NCI-H1436 treated with DMSO at 0.1 percent for 48 hours (cell line): ENCODE results near the gene ANKLE1.

ENCODE experiments used
- DNase-seq: peaks from one replicate; lab custom pipeline; 2025; lab: John Stamatoyannopoulos, UW

Gene ANKLE1

DNA sequence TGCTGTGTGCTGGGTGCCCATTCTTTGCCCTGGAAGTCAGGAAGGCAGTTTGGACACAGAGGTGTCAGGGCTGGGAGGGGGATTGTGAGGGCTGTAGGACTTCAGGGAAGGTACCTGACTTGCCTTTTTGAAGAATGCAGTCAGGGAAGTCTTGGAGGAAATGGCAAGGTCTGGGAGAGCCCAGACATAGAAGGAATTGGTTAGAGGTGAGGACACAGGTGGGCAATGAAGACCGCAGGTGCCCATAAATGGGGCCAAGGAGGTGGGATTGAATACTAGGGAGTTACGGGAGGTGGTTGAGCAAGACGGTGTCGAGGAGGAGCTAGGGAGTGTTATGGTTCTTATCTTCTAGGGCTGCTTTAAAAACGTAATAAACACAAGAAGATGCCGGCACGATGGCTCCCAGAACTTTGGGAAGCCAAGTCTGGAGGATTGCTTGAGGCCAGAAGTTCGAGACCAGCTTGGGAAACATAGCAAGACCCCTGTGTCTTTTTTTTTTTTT lies 26.2 kb downstream of the ANKLE1 start:
- no peak for DNase-seq

DNA sequence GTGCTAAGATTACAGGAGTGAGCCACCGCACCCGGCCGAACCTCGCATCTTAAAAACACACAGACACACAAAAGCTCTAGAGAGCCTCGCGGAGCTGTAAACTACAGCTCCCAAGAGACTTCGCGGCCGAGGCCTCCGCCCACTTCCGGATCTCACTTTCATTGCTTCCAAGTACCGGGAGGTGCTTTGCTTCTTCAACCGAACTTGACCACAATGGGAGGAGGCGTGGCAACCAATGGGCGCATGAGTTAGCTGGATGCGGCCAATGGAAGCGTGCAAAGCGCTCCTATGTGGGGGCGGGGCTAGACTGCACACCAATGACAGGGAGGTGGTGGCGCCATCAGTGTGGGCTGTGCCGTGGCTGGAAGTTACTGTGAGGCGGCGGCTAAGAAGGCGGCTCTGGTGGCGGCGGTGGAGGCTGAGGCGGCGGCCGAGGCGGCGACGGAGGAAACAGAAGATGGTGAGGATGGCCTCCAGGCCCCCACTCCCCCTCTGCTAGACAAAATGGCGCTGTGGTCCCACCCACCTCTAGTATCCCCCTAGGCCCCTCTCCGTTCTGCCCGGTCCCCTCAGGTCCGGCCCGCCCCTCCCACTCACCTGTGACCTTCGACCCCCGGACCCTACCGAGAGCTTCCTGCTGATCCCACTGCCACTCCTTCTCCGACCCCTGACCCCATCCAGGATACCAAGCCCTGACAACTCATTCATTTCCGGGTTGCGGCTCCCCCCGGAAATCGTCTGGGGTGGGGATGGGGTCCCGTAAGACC lies 27.7 kb downstream of the ANKLE1 start, which contains the start of gene DDA1:
Gene DDA1 (plus strand): TSS at position 366 of the 767 bp plus-strand sequence. CDS start 92 bp downstream, at position 458.
- DNase-seq, result peak; percentile 98

DNA sequence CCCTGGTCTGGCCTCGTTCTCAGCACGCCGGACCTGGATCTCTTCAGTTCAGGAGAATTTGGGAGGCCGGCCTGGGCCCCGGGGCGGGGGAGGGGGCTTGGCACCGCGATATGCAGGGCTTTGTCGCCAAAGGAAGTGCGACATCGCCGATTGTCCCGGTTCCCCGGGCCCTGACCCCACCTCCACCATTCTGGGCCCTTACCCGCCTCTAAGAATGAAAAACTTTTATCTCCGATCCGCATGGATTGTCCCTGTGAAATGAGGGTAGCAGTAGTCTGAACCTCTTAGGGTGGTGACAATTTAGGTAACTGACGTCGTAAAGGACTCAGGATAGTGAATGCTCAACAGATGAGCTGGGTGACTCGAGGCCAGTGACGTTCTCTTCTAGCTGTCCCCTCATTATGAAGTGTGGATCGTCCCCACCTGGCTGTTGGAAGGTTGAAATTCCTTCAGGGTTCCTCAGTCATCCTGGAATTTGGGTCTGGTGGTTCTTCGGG lies 28.3 kb downstream of the ANKLE1 start:
- no peak for DNase-seq

DNA sequence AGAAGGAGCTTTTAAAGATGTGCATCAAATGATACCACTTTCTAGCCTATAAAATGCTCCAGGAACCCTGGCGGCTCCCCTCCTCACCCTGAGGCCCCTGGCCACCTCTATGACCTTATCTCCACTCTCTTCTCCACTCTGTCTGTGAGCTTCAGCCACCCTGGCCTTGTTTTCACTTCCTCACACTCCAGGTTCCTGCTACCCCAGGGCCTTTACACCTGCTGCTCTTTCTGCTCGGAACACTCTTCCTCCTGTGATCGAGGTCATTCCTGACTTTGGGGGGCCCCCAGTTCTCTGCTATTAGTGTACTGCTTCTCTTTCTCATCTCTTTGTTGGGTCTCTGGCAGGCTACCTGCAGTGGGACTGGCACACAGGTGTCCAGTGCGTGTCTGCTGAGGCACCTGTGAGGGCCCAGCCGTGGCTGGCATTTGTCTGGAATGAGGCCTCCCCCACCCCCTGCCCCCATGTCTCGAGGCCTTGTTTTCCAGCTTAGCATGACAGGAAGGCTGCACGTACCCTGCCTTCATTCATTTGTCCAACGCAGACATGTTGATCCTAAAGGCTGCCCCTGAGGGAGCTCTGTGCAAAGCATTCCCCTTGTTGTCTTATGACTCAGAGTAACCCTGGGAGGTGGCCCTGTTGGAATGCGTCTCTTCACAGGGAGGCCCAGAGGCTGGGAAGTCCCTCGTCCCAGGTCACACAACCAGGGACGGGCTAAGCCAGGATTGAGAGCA lies 29.9 kb downstream of the ANKLE1 start:
- DNase-seq, result no peak

DNA sequence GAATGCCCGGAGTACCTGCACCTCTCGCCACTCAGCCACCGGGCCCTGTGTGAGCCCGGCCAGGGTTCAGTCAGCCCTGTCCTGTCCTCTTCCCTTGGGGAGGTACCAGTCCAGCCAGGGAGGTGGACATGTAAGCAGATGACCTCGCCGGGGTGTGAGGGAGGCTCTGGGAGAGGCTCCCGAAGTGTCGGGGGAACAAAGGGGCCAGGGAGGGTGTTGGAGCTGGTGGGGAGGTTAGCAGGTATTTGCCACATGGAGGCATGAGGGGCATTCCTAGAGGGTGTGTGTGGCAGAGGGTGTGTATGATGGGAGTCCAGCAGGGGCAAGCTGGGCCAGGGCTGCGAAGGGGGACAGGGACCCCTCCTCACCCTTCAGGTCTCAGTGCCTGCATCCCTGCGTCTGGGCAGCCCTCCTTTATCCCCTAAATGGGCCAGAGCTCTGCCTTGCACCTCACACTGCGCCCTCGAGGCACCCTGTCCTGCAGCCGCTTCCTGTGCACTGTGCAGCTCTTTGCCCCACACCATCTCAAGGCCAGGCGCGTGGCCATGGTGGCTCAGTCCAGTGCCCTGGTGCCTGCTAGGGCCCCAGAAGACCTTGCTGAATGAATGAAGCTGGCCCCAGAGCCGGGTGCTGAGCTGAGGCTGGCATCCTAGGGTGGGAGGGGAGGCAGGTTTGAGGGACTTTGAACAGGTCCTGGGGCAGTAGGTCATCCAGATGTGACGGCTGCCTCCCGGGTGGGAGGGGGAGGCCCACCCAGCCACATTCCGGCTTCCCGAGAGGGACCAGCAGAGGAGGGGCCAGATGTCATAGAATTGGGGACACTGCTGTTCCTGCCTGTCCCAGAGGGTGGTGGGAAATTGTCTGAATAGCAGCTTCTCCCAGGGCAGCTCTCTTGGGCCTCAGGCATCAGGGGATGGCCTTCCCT lies 30.8 kb downstream of the ANKLE1 start:
- no peak for DNase-seq

DNA sequence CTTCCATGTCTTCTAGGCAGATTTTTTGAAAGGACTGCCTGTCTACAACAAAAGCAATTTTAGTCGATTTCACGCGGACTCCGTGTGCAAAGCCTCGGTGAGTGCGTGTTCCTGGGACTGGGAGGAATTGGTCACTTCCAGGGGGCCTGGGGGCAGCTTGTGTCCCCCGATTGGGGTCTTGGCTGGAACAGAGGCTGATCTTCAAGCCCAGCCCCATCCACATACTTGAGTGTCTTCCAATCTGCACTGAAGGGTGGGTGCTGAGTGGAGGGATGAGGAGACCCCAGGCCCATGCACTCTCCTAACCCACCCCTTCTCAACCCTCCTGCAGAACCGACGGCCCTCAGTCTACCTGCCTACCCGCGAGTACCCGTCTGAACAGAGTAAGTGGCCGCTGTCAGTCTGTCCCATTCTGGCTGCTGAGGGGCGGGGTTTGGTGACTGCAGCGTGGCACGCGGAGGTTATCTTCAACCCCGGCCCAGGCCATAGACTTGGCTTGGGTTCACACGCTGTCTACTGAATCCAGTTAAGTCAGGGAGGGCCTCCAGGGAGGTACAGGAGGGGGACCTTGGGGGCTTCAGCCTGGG lies 32.4 kb downstream of the ANKLE1 start:
- DNase-seq, result no peak

DNA sequence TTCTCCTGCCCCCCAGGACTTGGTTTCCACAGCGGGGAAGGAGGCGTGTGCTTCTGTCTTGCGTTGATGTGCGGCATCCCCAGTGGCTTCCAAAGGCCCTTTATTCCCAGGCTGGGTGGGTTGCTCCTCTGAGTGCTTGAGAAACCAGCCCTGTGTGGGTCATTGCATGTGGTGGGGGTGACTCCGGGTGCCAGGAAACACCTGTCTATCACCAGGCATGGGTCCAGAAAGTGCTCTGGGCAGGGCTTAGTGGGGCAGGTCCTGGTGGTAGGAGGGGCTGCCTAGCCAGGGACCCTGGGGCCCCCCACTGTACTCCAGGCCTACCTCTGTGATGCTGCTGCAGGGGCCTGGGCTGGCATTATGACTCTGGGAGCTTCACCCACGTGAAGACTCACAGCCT lies 37.3 kb downstream of the ANKLE1 start:
- no peak for DNase-seq

DNA sequence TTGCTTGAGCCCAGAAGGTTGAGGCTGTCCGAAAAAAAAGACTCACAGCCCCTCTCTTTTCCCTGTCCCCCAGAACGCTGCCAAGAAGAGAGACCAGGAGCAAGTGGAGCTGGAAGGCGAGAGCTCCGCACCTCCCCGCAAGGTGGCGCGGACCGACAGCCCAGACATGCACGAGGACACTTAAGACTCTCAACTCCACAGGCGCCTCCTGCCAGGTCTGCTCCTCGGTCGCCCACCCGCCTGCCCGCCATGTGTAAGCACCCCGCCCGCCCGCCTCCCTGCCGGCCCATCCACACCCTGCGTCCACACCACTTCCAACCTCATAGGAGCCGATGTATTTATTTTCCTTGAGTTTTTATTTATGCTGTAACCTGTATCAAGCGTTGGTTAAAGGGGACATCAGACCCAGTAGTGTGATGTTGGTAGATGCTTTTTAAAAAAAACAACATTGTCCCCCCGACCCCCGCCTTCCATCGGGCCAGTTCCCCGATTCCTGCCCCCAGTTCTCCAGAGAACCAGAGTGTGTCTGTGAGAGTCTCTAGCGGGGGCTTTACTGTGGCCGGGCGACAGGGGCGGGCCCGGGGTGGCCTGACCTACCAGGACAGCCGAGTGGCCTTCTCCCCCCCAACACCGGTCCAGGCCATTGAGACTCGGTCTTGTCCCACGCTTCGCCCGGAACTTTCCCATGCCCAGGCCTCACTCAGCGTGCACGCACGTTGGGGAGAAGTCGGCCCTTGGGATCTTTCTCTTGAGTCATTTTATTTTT lies 38.0 kb downstream of the ANKLE1 start:
- DNase-seq, result no peak

DNA sequence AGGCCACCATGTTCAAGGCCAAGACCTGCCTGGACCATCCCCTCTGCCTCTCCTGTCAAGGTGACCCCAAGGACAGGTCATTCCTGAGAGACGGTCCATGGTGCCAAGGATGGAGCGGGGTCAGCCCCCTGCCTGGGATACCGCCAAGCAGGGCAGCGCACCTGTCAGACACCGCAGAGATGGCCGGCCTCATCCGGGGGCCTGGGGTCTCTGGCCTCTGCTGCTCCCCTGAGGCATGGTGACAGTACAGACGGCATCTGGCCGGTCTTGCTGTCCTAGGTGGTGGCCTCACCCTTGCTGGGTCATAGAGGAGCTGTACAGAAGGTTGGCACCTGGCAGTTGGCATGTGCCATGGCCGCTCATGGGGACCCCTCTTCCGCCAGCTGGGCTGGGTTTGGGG lies 38.7 kb downstream of the ANKLE1 start:
- no peak for DNase-seq

DNA sequence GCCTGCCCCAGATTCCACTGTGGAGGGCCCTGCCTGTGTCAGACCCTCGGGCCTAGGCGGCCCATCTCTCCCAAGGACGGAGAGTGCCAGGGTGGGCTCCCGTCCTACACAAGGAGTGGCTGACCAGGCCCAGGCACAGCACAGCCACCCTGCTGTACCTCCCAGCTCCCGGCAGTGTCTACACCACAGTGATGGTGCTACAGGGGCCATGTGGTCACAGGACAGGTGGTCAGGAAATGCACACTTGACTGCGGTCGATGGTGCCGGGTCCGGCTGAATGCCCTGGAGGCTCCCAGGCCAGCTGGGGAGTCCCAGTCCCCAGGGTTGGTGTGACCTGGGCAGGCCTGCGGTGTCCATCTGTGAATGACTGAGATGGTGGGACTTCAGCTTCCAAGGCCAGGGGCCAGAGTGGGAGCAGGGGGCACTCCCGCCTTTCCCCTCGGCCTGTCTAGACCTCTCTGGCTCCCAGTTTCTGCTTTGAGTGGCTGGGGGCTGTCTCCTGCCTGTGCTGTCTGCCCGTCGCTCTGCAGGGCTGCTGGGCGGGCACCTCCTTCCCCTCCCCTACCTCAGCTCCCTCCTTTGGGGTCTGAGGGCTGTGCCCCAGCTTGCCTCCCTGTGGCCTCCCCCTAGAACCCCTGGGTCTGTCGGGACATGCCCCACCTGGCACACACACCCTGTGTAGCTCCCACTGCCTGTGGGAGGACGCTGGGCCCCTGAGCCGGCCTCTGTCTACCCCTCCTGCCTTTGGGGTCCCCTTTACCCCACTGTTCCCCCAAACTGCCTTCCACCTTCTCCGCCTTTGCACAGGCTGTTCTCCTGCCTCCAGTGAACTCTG lies 40.2 kb downstream of the ANKLE1 start:
- no peak for DNase-seq

DNA sequence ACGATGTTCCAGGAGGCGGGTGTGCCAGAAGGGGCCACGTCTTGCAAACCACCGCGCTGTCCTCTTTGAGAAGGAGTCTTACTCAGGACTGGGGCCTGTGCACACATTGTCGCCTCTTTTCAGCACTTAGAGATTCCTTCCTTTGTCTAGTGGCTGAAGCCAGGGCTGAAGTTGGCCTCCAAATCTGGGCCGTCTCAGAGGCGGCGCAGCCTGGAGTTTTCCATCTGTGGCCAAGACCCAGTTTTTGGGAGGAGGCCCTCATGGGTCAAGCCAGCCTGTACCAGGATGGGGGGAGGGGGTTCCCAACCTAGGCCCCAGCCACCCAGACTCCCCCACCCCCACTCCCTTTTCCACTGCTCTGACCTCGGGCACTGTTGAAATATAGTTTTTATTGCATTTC lies 41.2 kb downstream of the ANKLE1 start:
- no peak for DNase-seq

DNA sequence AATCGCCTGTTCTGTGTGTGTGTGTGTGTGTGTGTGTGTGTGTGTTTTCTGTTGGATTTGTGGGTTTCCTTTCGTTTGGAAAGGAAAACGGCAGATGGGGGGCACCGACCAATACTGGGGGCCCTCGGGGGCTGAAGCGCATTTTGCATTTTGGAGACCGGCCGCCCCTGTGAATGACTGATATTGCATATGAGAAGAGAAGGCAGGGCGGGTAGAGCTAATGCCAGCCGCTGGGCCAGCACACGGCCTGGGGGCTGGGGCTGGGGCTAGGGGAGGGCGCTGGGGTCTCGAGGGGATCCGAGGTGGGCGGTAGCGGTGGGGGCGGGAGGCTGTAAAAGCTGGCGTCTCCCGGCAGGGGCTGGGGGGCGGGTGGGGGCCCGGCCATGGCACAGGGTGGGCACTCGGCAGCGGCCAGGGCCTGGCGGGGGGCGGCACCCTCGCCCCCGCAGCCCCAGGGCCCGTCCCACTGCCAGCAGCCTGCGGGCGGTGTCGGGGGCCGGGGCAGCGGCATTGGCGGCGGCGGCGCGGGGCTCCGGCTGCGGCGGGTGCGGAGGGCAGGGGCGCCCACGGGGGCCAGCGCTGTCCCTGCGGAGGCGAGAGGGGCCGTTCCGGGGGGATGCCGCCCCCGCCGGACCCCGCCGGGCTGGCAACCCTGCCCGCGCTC lies 41.7 kb downstream of the ANKLE1 start:
- no peak for DNase-seq

DNA sequence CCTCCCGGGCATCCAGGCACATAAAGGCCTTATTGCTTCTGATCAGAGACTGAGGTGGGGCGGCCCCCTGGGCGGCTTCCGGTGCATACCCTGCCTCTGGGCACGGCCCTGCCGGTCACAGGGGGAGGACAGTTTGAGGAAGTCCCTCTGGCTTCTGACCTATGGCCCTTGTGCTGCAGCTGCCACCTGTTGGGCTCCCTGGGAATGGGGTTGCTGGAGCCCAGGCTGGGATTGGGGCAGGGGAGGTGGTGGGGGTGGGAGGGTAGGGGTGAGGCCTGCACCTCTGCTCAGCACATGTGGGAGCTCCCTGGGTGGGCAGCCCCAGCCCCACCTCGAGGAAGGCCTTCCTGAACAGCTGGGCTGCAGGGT lies 42.2 kb downstream of the ANKLE1 start:
- no peak for DNase-seq

DNA sequence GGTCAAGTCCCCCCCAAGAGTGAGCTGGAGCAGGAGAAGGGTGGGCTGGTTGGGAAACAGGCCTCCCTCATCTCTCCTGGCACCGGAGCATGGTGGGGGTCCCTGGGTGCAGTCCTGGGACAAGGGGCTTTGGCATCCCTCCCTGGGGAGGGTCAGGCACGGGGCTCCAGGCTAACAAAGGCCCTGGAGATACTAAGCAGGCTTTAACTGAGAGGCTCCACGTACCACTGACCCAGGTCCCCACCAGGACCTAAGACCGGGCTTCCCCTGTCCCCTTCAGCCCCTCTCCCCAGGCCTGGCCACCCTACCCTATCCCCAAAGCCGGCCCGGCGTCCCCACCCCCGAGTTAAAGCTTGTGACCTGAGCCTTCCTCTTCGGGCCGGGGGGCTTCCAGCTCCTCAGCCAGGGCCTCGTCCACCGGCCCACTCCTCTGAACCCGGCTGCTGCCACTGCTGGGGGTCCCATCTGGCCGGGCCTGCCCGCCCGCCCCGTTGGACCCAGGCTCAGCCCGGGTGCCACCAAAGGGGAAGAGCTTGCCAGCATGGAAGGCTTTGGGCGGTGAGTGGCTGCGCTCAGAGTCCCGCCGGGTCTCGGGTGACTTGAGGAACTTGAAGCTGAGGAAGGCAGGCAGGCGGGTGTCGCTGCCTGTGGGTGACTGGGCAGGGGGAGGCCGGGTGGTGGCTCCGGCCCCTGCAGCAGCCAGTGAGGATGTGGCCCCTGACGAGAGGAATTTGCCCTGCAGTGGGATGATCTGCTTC lies 42.8 kb downstream of the ANKLE1 start:
- DNase-seq, result no peak

DNA sequence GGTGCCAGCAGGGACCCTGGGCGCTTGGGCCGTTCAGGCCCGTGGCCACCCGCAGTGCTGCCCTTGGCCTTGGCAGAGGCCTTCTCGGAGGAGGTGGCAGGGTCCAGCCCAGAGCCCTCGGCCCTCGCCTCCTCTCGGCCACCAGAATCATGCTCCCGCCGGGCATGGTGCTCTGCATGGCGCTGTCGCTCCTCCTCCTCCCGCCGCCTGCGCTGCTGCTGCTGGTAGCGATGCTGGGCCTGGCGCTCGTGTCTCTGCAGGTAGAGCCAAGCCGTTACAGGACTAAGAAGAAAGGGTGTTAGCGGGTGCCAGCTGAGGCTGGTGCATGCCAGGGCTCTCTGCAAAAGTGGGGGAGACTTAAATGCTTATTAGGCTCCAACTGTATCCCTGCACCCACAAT lies 43.4 kb downstream of the ANKLE1 start:
- DNase-seq, result no peak

DNA sequence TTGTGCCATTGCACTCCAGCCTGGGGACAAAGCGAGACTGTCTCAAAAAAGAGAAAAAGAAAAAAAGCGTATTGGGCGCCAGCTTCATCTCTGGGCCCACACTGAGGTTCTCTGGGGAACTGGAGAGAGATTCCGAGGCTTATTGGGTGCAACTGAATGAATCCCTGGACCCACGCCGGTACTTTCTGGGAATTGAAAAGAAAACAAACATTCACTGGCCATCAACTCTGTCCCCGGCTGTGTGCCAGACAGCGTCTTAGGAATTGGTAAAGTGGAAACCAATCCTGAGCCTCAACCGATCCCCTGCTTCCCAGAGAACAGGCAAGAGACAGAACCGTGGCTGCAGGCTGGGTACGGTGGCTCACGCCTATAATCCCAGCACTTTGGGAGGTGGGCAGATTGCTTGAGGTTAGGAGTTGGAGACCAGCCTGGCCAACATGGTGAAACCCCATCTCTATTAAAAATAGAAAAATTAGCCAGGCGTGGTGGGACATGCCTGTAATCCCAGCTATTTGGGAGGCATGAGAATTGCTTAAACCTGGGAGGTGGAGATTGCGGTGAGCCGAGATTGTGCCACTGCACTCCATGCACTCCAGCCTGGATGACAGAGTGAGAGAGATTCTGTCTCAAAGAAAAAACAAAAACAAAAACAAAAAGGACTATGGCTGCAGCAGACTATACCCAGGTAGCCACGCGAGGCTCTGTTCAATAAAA lies 44.3 kb downstream of the ANKLE1 start:
- no peak for DNase-seq

DNA sequence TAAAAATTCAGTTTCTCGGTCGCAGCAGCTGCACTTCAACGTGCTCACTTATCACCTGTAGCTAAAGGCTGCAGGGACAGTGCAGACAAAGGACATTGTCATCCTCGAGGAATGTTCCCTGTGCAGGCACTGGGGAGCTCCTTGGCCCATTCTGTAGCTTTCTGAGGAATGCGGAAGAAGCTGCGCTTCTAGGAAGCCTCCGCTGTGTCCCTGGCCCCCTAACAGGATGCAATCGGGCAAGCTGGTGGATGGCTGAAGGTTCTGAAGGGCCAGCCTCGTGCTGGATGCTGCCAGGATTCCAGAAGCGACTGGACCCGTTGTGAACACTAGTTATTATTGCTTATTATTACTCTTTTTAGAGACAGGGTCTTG lies 44.9 kb downstream of the ANKLE1 start:
- DNase-seq, result no peak

DNA sequence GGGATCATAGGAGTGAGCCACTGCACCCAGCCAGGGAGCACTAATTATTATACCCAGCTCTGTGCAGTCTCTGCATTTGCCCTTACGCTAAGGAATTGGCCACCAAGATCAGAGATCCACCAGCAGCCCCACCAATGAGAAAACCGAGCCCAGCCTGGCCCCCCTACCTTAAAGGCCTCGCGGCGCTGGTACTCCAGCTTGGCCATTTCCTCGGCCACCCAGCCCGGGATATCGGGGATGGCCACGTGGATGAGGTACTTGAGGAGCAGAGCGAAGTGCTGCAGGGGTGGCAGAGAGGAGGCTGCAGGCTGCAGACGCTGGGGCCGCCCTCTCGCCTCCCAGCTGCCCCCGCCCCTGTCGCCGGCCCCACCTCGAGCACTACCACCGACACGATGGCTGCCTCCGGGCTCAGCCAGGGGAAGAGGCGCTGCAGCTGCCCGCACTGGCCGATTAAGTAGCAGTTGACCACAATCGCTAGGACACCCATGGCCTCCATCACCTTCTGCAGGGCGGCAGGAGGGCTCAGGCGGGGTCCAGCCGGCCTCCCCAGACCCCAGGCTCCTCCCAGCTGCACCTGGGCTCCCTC lies 45.5 kb downstream of the ANKLE1 start:
- no peak for DNase-seq
